Right lobe of liver (tissue), 6 donors: ENCODE results near the gene NKAIN1. TPM values are rescaled to one million over a fixed set of nuclear protein-coding genes. Genes with fewer than 3 reads are reported as not detected.
"Not testable (repeated sequence)": the region's sequence is repeated elsewhere in the genome, so short reads cannot be mapped to it uniquely, and the experiment has no call there.

Experiments
- ATAC-seq, 4 donors: fragments of 200-7000 bp; cut with Tn5 transposase; one replicate each; pipeline ENCODE4 v1.9.1; 2020; ENCODE audit warnings: mild to moderate bottlenecking in 4 of 4, moderate library complexity in 4 of 4
- DNase-seq, 3 donors: peaks; one replicate each; pipeline ENCODE4 v3.0.0-alpha.2; 2020
- H3K27ac ChIP-seq, 3 donors: fragments of 200-600 bp; one replicate each; pipeline ENCODE4 v1.8.0; 2022
- H3K27me3 ChIP-seq, 2 donors: fragments of 200-600 bp; one replicate each; pipeline ENCODE4 v1.8.0; 2022
- H3K36me3 ChIP-seq, 4 donors: fragments of 200-600 bp; sonication (generic) in 1 of 4; one replicate each; pipeline versions ENCODE4 v1.5.1 to v1.8.0; 2017 to 2022; ENCODE audit warnings: control low read depth in 1 of 4
- H3K4me1 ChIP-seq, 4 donors: fragments of 200-600 bp; sonication (generic) in 1 of 4; one replicate each; pipeline versions ENCODE4 v1.5.1 to v1.8.0; 2017 to 2022; ENCODE audit warnings: control low read depth in 1 of 4
- H3K4me3 ChIP-seq, 3 donors: fragments of 200-600 bp; one replicate each; pipeline ENCODE4 v1.8.0; 2022
- H3K9me3 ChIP-seq, 4 donors: fragments of 200-600 bp; sonication (generic) in 1 of 4; one replicate each; pipeline versions ENCODE4 v1.5.1 to v1.8.0; 2017 to 2022; ENCODE audit warnings: control low read depth in 1 of 4
- CTCF ChIP-seq, 4 donors: fragments of 200-600 bp in 3 of 4; fragments of 450-650 bp in 1 of 4; IDR thresholded peaks; one replicate each; pipeline versions ENCODE4 v1.5.1 to v1.8.0; 2016 to 2022; ENCODE audit warnings: antibody characterized with exemption in 4 of 4, mild to moderate bottlenecking in 2 of 4
- POLR2A ChIP-seq: fragments of 450-650 bp; IDR thresholded peaks from one replicate; pipeline ENCODE4 v1.6.1; 2017; ENCODE audit warnings: antibody characterized with exemption, mild to moderate bottlenecking
- WGBS: methylation state at CpG from one replicate; pipeline ENCODE4 v1.1.6; 2018; ENCODE audit warnings: low coverage, low lambda C conversion rate; ENCODE audit not compliant: insufficient coverage; ENCODE audit errors: missing lambda C conversion rate; 5-methylcytosine and 5-hydroxymethylcytosine counted together
- intact Hi-C, 2 donors: fragments of 100-400 bp; cut with DNase I; formaldehyde crosslinking; loops; one replicate each; pipeline versions ENCODE4 v1.11.2 to v1.14.1; 2022
- total RNA-seq, 6 experiments: library from RNA; depleted of rRNA in 2 of 6; stranded (reverse); fragments of >200 nt in 2 of 6; fragmentation: NEBNext Ultra II Directional in 3 of 6; extraction: Animal tissue kit (Norgen Biotek cat#: 25700) in 3 of 6; gene quantifications; one replicate each; pipeline versions ENCODE4 v1.1.0 to v1.2.4, GENCODE V29; 2016 to 2023
- donor health status: DM: no; HTN: yes; CAD: no.
- donor health status: DM: no; HTN: no; CAD: no.
- donor health status: DM: no; HTN: no; CAD: no.
- donor health status: DM: no; HTN: yes; CAD: no.
- donor health status: DM: no; HTN: yes; CAD: no.

NKAIN1 gene
- total RNA-seq, 6 experiments from 2014 or later = not detected

- 71% methylated on average over 5 of the region's 6 CpGs for WGBS
- Histone ChIP-seq H3K36me3 (no peaks in the 10 kb centered on the region), H3K9me3 (no peaks in the 10 kb centered on the region), H3K4me1 (peaks cover 0 to 5% (median 0%) of the 10 kb centered on the region in 4 donors), H3K4me3 (no peak overlapping the region), H3K27ac (no peak overlapping the region), H3K27me3 (no peaks in the 10 kb centered on the region)
- DNase-seq (no peak), ATAC-seq (no peak)
- TF ChIP-seq CTCF (IDR thresholded peaks at IDR 0.05) (no peak), POLR2A (no peak)
- intact Hi-C loops = loop anchor here (10.0 kb wide), 1 partner anchor 152 kb away; no protein-coding TSS in a partner anchor
These were observed 56.6 kb downstream of the NKAIN1 start for GRCh38 chr1:31183126-31183525.

- TF ChIP-seq POLR2A (no peak), CTCF (IDR thresholded peaks at IDR 0.05) (peak in 1 of 4 donors; percentile 7)
- WGBS = 10% methylated on average over 7 of the region's 18 CpGs
- ATAC-seq = peak; percentile 64 to 78 (median 70)
These were observed 57.3 kb downstream of the NKAIN1 start for GRCh38 chr1:31182352-31182751.

GRCh38 chr1:31181515-31182343, 58.0 kb downstream of the NKAIN1 start:
- 14% methylated on average over 33 of the region's 52 CpGs for WGBS
- Histone ChIP-seq H3K4me1 (peaks cover 0 to 5% (median 0%) of the 10 kb centered on the region in 4 donors), H3K9me3 (no peaks in the 10 kb centered on the region), H3K4me3 (no peak overlapping the region), H3K27me3 (no peaks in the 10 kb centered on the region), H3K27ac (no peak overlapping the region), H3K36me3 (no peaks in the 10 kb centered on the region)
- TF ChIP-seq POLR2A (no peak), CTCF (IDR thresholded peaks at IDR 0.05) (peak; percentile 49 to 63 (median 52))
- ATAC-seq (peak; percentile 62 to 76 (median 70)), DNase-seq (peak in 2 of 3 donors; percentile 46 to 60)
- intact Hi-C loops = loop anchor here (10.0 kb wide), 1 partner anchor 153 kb away; no protein-coding TSS in a partner anchor

More at GRCh38 chr1:31182352-31182751, 57.3 kb downstream of the NKAIN1 start:
- Histone ChIP-seq H3K4me1 (peaks cover 0 to 5% (median 0%) of the 10 kb centered on the region in 4 donors), H3K36me3 (no peaks in the 10 kb centered on the region), H3K27ac (no peak overlapping the region), H3K27me3 (no peaks in the 10 kb centered on the region), H3K9me3 (no peaks in the 10 kb centered on the region), H3K4me3 (no peak overlapping the region)
- DNase-seq = peak; percentile 49 to 71 (median 58)
- intact Hi-C loops = loop anchor here (10.0 kb wide), 1 partner anchor 152 kb away; no protein-coding TSS in a partner anchor

- DNase-seq = no peak
- Histone ChIP-seq H3K27me3 (no peaks in the 10 kb centered on the region), H3K36me3 (no peaks in the 10 kb centered on the region), H3K4me3 (no peak overlapping the region), H3K27ac (no peak overlapping the region), H3K9me3 (no peaks in the 10 kb centered on the region), H3K4me1 (peaks cover 0 to 5% (median 0%) of the 10 kb centered on the region in 4 donors)
- intact Hi-C loops = loop anchor here (10.0 kb wide), 1 partner anchor 154 kb away; no protein-coding TSS in a partner anchor
- TF ChIP-seq CTCF (IDR thresholded peaks at IDR 0.05) = no peak
- TF ChIP-seq POLR2A = no peak
- 55% methylated on average over 3 of the region's 6 CpGs for WGBS
- ATAC-seq = no peak
These were observed 59.3 kb downstream of the NKAIN1 start for GRCh38 chr1:31180338-31180737.

GRCh38 chr1:31176291-31176690, 63.4 kb downstream of the NKAIN1 start:
- H3K4me1 ChIP-seq, H3K36me3 ChIP-seq, ATAC-seq, H3K27me3 ChIP-seq, H3K4me3 ChIP-seq, H3K9me3 ChIP-seq, DNase-seq, intact Hi-C loops, H3K27ac ChIP-seq: not testable (repeated sequence)
- WGBS = 86% methylated on average over 4 of the region's 33 CpGs
